Measurements from ENCODE around the gene SCD.
"Not testable (repeated sequence)": the region's sequence is repeated elsewhere in the genome, so short reads cannot be mapped to it uniquely, and the experiment has no call there.

The SCD gene

GRCh38 chr10:100346765-100347567, at the start of gene SCD:
TSS of gene SCD (plus strand) at chr10:100347233. CDS start at chr10:100347505, 272 bp downstream.
- DNase-seq (ENCODE audit: low spot score), result peak; percentile 79

DNA sequence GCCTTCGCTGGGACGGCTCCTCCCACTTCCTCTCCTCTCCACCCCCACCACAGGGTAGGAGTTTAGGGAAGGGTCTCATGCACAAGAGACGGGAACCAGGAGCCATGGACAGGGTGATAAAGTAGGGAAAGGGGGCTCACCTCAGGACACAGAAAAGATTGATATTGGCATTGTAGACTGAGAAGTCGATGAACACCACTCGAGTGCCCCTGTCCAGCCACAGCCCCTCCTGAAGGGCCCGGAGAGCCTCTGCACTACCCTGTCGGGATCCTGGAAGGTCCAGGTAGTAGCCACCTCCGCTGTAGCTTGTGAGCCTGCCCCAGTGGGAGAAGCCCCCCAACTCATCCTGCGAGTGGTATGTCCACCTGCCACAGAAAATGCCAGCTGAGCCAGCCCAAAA, 49.8 kb upstream of the SCD start:
- no peak for DNase-seq (ENCODE audit: low spot score)

GRCh38 chr10:100301123-100301522, 45.9 kb upstream of the SCD start:
- not testable (repeated sequence) for DNase-seq (ENCODE audit: low spot score)

DNA sequence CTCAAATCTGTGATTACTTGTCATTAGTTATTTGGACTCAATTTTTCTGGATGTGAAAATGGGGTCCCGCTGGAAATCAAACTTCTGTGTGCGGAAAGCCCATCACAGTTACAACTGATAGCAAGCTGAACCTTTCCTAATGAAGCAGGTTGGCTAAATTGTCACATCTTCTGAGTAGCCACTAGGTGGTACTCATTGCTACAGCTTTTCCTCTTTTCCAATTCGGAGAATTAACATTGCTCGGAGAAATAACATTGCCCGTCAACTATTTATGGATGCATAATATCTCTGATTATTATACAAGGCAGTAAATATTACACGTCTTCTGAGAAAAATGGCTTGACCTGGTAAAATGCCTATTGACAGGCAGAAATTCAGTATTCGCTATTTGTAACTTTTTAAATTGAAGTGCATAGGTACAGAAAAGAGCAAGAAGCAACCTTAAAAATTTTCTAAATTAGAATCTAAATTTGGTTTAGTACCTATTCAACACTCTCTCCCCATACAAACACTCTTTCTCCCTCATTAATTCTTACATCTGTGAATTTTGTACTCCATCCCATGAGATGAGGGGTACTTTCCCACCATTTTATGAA, 43.2 kb upstream of the SCD start:
- no peak for DNase-seq (ENCODE audit: low spot score)

DNA sequence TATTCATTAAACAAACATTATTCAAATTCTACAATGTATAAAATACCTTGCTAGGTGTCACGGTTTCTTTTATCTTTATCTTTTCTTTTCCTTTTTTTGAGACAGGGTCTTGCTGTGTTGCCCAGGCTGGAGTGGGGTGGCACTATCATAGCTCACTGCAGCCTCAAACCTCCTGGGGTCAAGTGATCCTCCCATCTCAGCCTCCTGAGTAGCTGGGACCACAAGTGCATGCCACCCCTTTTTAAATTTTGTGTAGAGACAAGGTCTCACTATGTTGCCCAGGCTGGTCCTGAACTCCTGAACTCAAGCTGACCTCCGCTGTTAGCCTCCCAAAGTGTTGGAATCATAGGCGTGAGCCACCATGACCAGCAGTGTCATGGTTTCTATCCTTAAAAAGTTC, 42.6 kb upstream of the SCD start:
- no peak for DNase-seq (ENCODE audit: low spot score)

DNA sequence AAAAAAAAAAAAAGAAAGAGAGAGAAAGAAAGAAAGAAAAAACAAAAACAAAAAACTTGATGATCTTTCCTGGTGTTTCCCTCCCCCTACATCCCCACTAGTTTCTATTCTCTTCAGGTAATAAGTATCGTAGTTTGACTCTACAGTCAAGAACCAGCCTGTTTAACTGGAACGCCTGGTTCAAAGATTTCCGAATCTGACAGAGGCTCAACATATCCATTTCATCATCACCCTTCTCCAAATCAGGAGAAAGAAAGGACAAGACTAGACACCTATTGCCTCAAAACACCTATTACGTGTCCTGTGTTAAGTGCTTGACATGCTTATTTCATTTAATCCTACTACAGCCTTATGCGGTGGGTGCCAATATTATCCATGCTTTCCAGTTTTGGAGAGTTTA, 40.2 kb upstream of the SCD start:
- no peak for DNase-seq (ENCODE audit: low spot score)

DNA sequence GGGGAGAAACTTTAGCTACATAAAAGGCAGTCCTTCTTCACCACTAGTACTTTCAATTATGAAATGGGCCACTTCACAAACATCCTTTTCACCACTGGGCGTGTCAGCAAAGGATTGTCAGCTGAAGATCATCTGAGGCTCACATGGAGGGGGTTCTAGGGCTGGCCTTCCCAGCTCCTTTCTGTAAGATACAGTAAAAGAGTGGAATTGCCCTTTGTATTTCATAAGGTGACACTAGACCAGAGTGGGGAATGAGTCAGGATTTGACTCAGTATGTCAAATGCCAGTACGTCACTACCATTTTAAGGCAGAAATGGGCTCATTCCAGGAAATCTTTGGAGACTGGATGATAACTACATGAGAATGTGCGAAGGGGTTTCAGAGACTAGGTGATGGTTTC, 39.3 kb upstream of the SCD start:
- DNase-seq (ENCODE audit: low spot score), result no peak

DNA sequence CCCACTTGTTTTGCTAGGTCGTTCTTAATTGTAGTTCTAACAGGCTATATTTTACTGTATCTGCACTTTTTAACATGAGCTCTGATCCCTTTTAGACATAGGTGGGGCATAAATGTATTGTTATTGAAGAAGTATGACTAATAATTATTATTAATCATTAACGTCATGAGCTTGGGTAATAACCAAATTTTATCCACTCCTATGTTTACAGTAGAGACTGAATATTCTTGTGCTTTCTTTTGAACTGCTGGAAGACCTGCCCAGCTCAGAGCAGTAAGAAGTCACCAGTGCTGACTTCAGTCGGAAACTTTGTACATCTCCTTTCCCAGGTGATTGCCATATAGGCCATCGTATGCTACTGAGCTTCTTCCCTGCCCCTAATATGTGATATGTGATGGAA, 35.7 kb upstream of the SCD start:
- no peak for DNase-seq (ENCODE audit: low spot score)

- DNase-seq (ENCODE audit: low spot score), result no peak
Observed at GRCh38 chr10:100315615-100316014, 31.4 kb upstream of the SCD start.

DNA sequence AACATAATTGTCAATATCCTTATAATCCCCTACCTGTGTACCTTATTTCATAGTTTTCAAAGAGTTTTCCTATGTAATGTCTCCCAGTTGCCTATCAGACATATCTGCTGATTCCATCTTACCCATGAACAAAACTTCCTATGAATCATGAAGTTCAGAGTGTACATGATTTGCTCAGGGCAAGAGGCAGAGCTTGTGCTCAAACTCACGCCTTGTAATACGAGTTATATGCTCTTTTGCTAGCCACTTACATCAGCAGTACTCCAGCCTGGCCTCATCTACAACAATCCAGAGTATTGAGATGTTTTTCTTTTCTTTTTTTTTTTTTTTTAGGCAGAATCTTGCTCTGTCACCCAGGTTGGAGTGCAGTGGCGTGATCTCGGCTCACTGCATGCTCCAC, 28.8 kb upstream of the SCD start:
- no peak for DNase-seq (ENCODE audit: low spot score)

DNA sequence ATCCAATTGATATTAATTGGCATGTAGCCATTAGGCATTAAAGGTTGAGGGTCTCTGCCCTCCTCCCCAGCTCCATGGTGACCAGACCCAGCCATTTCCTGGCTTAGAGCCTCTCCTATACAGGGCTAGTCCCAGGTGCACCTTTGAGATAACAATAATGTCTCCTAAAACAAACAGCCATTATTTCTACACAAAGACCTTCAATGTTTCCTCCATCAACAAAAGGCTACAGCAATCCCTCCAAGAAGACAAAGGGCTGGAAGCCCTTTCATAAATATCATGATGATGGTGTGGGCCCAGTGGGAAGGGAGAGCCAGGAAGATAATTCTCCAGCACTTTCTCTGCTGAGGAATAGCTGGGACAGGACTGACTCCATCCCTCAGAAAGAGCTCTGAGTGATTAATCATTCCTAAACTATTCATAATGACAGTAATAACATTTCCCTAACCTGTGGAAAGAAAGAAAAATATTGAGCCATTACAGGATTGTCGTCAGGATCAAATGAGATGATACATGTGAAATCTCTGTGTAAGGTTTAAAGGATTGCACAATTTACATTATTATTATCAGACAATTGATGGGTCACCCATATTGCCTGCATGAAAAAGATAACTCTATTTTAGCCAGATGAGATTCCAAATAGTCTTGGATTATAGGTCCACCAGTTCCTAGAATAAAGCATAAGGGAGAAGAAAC, 27.2 kb upstream of the SCD start:
- no peak for DNase-seq (ENCODE audit: low spot score)

DNA sequence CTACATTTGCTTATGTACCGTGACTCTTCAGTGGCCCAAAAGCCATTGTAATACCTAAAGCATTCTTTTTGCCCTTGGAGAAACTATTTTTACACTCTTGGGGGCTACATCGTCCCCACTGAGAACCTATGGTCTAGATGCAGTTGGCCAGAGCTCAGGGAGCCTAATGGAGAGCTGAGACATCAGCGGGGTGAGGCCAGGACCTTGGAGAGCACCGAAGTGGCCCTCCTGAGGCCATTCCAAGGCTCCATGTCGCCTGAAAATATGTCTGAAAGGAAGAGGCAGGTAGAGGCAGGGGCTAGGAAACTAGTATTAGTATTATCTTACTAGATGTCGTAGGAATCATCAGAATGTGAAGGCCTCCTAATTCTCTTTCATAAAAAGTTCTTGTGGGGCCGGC, 21.9 kb upstream of the SCD start:
- DNase-seq (ENCODE audit: low spot score), result no peak

DNA sequence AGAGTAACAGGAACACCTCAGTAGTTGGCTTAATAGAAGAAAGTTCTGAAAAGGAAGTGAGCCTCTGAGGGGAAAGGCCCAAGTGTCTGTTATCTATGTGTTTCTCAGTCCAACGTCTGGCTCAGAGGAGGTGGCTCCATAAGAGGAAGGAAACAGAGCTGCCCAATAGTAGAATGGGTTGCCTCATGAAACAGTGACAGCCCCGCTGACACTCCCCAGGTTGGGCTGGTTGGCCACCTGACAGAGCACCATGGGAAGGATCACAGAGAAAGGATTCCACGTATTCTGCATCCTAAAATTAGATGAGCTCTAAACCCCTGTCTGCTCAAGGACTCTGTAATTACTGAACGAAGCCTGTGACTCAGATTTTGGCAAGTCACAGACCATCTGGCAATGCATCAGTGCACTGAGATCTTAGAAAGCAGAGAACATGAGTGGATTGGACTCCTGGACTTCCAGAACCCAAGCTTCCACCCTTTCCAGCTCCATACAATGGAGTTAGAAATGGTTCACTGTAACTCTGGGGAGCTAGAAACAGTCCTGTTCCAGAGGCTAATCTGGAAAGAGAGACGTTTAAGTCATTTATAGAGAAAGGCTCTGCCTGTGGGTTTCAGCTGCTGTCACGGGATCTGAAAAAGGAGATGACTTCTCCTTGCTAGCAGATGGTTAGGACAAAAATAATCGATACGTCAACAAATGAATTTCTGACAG, 19.9 kb upstream of the SCD start:
- DNase-seq (ENCODE audit: low spot score), result peak; percentile 10

DNA sequence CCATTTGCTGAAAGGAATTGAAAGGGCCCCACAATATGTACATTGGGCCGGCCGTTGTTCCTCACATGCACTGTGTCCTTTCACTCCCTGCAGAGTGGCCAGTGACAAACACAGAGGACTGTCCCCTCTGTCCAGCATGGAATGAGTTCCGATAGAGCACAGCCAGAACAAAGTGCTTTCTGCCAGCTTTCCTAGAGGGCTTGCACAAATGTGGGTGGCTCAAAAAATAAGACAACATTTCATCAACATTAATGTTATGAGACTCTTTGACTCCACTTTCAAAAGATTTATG, 19.4 kb upstream of the SCD start:
- DNase-seq (ENCODE audit: low spot score), result no peak

DNA sequence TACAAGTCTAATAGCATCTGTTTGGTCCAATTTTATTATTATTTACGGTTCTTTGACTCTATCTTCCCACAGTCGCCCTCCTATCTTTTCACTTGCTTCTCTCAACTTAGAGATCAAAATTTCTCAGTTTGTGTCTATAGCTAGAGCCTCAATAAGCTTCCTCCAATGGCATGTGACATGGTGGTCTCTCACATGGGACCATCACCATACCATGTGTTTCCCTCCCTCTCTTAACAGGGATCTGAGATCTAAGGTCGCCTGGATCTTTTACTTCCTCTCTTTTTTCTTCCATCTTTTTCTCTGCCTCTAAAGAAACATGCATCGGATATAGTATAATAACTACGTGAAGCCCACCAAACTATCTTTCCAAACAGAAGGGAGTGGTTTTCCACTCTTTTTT, 18.8 kb upstream of the SCD start:
- DNase-seq (ENCODE audit: low spot score), result no peak

DNA sequence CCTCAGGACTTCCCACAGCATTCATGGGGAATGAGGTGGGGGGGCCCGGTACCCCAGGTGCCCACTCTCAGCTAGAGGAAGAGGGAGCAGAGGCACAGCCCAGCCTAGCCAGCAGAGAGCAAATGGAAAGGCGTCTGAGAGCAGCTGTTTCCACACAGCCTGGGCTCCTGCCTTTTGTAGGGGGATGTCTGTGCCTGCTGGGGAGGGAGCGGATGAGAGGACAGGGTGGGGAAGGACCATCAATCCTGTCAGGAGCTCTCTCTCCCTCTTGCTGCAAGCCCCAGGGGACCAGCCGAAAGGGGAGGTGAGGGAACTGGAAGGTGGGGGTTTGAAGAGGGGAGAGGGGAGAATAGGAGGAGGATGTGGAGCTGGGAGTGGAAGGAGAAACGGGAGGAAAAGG, 17.0 kb upstream of the SCD start, which contains the start of gene PKD2L1:
Gene PKD2L1, minus strand, starts transcription at position 150 of the 400 bp plus-strand sequence. Its CDS starts 125 bp downstream, at position 25.
- no peak for DNase-seq (ENCODE audit: low spot score)

GRCh38 chr10:100333106-100333505, 13.9 kb upstream of the SCD start:
- no peak for DNase-seq (ENCODE audit: low spot score)

- no peak for DNase-seq (ENCODE audit: low spot score)
Observed at GRCh38 chr10:100333661-100334440, 13.2 kb upstream of the SCD start.

- no peak for DNase-seq (ENCODE audit: low spot score)
Observed at GRCh38 chr10:100334762-100335161, 12.3 kb upstream of the SCD start.

DNA sequence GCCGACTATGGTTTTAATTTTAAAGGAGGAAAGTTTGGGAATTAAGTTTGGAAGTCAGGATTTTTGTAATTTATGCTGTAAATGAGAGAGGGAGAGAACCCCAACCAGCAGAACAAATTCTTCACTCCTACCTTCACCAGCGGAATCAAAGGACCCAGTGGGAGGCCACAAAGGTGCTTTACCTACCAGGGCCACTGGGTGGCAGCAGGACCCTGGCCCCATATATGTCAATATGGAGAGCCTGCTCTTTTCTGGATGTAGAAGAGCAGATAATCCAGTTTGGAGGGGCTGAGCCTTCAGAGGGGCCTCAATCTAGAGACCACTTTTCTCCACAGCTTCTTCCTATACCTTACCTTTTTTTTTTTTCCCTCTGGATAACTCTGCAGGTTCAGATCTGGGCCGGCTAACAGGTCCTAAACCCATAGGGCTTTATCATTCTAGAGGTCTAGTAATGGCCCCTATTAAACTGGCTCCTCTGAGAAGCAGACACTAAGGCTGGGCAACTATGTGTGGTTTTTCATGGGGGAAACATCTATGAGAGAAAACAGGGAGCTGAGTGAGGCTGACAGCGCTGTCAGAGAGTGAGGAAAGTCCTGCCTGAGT, 8.5 kb upstream of the SCD start:
- DNase-seq (ENCODE audit: low spot score), result peak; percentile 80

DNA sequence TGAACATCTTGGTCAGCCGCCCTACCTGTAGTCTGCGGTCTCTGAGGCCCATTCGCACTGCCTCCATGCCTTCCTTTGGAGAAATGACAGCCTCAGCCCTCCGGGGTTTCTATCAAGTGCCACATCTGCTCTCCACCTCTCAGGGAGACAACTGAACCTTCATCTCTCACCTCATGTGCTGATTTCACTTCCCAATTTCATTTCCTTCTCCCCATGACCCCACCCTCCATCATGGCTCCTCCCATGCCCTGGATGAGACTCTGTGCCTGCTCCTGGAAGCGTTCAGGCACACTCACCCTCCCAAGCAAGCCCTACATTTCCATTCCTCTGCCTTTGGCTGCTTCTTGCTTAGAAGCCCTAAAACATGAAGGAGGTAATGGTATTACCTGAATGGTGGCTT, 7.8 kb upstream of the SCD start:
- no peak for DNase-seq (ENCODE audit: low spot score)
